GM19043 (cell line): ENCODE results near the gene PROM2.
"Not testable (repeated sequence)": the region's sequence is repeated elsewhere in the genome, so short reads cannot be mapped to it uniquely, and the experiment has no call there.

Source experiments
- ATAC-seq: cut with Tn5 transposase; IDR thresholded peaks from one replicate; pipeline ENCODE4 v1.9.1; 2021; ENCODE audit warnings: low read depth; ENCODE audit not compliant: unreplicated experiment

PROM2 gene

GRCh38 chr2:95274291-95275150, at the start of gene PROM2:
Gene PROM2 (plus strand): TSS chr2:95274449. CDS start chr2:95274586, 137 bp downstream.
- no peak for ATAC-seq

GRCh38 chr2:95225658-95226057, 48.6 kb upstream of the PROM2 start:
- ATAC-seq = no peak

GRCh38 chr2:95231723-95232122, 42.5 kb upstream of the PROM2 start:
- ATAC-seq = no peak

- ATAC-seq = no peak
Observed at GRCh38 chr2:95232232-95232631, 42.0 kb upstream of the PROM2 start.

GRCh38 chr2:95234286-95234785, 39.9 kb upstream of the PROM2 start:
- ATAC-seq = no peak

- ATAC-seq = no peak
Observed at GRCh38 chr2:95234816-95235215, 39.4 kb upstream of the PROM2 start.

GRCh38 chr2:95238131-95238530, 36.1 kb upstream of the PROM2 start:
- ATAC-seq = no peak

- ATAC-seq = no peak
Observed at GRCh38 chr2:95240091-95240490, 34.2 kb upstream of the PROM2 start.

GRCh38 chr2:95240556-95240955, 33.7 kb upstream of the PROM2 start:
- ATAC-seq = no peak

GRCh38 chr2:95242084-95242483, 32.2 kb upstream of the PROM2 start:
- not testable (repeated sequence) for ATAC-seq

GRCh38 chr2:95258271-95258670, 16.0 kb upstream of the PROM2 start:
- ATAC-seq = no peak

- ATAC-seq = no peak
Observed at GRCh38 chr2:95260028-95261023, 13.9 kb upstream of the PROM2 start.

- no peak for ATAC-seq
Observed at GRCh38 chr2:95261602-95262001, 12.6 kb upstream of the PROM2 start.

GRCh38 chr2:95262896-95263542, 11.2 kb upstream of the PROM2 start:
- no peak for ATAC-seq

- no peak for ATAC-seq
Observed at GRCh38 chr2:95264624-95265023, 9.6 kb upstream of the PROM2 start.

GRCh38 chr2:95265182-95265581, 9.1 kb upstream of the PROM2 start:
- no peak for ATAC-seq

GRCh38 chr2:95266781-95267430, 7.3 kb upstream of the PROM2 start:
- no peak for ATAC-seq

- ATAC-seq = no peak
Observed at GRCh38 chr2:95267458-95268210, 6.6 kb upstream of the PROM2 start.
